RWPE2 (cell line): ENCODE results near the gene MBTPS1.

Experiments used
- ATAC-seq: fragments of 200-7000 bp; cut with Tn5 transposase; 3 replicates; pipeline ENCODE4 v1.9.1; 2021; ENCODE audit warnings: low read depth
- DNase-seq: peaks from one replicate; pipeline ENCODE4 v3.0.0-alpha.2; 2020; ENCODE audit warnings: low spot score
- H3K27ac ChIP-seq: fragments of 450-650 bp; 2 replicates; pipeline ENCODE4 v1.5.1; 2017; ENCODE audit warnings: mild to moderate bottlenecking; ENCODE audit not compliant: poor library complexity, severe bottlenecking
- H3K27me3 ChIP-seq: fragments of 250-450 bp; sonication (Bioruptor Pico); 2 replicates; pipeline ENCODE4 v1.5.1; 2021; ENCODE audit warnings: mild to moderate bottlenecking, moderate library complexity; ENCODE audit not compliant: insufficient read depth, poor library complexity, severe bottlenecking
- H3K36me3 ChIP-seq: fragments of 250-450 bp; sonication (Bioruptor Pico); 2 replicates; pipeline ENCODE4 v1.5.1; 2020; ENCODE audit warnings: low read depth, mild to moderate bottlenecking, moderate library complexity
- H3K4me1 ChIP-seq: fragments of 250-450 bp; sonication (Bioruptor Pico); 2 replicates; pipeline ENCODE4 v1.5.1; 2021; ENCODE audit warnings: mild to moderate bottlenecking, moderate library complexity; ENCODE audit not compliant: insufficient read depth, poor library complexity, severe bottlenecking
- H3K4me3 ChIP-seq: fragments of 250-450 bp; sonication (Bioruptor Pico); 2 replicates; pipeline ENCODE4 v1.5.1; 2021; ENCODE audit warnings: mild to moderate bottlenecking, moderate library complexity; ENCODE audit not compliant: severe bottlenecking
- H3K9me3 ChIP-seq: fragments of 250-450 bp; sonication (Bioruptor Pico); 2 replicates; pipeline ENCODE4 v1.5.1; 2021; ENCODE audit warnings: mild to moderate bottlenecking, moderate library complexity; ENCODE audit not compliant: severe bottlenecking
- CTCF ChIP-seq: fragments of 450-650 bp; IDR thresholded peaks from one replicate; pipeline ENCODE4 v1.5.1; 2017; ENCODE audit warnings: mild to moderate bottlenecking, moderate library complexity; ENCODE audit not compliant: poor library complexity, severe bottlenecking

The MBTPS1 gene

GRCh38 chr16:84014570-84015327, 102.0 kb downstream of the MBTPS1 start:
- TF ChIP-seq CTCF = no peak
- no peak overlapping the region for H3K27ac ChIP-seq
- H3K36me3 ChIP-seq = no peaks in the 10 kb centered on the region
- no peaks in the 10 kb centered on the region for H3K27me3 ChIP-seq
- no peak overlapping the region for H3K4me3 ChIP-seq
- ATAC-seq (no peak), DNase-seq (no peak)
- H3K9me3 ChIP-seq = no peaks in the 10 kb centered on the region
- H3K4me1 ChIP-seq = no peaks in the 10 kb centered on the region

GRCh38 chr16:84013787-84014569, 102.8 kb downstream of the MBTPS1 start:
- DNase-seq (peak; percentile 99), ATAC-seq (peak; percentile 91)
- no peak for TF ChIP-seq CTCF
- no peaks in the 10 kb centered on the region for H3K9me3 ChIP-seq
- no peaks in the 10 kb centered on the region for H3K4me1 ChIP-seq
- H3K27me3 ChIP-seq = no peaks in the 10 kb centered on the region
- H3K27ac ChIP-seq = no peak overlapping the region
- no peak overlapping the region for H3K4me3 ChIP-seq
- no peaks in the 10 kb centered on the region for H3K36me3 ChIP-seq

- Histone ChIP-seq H3K4me3 (no peak overlapping the region), H3K4me1 (no peaks in the 10 kb centered on the region), H3K27ac (no peak overlapping the region), H3K9me3 (no peaks in the 10 kb centered on the region), H3K27me3 (no peaks in the 10 kb centered on the region), H3K36me3 (no peaks in the 10 kb centered on the region)
- DNase-seq (no peak), ATAC-seq (no peak)
- no peak for TF ChIP-seq CTCF
Measured at GRCh38 chr16:84009282-84009681, 107.5 kb downstream of the MBTPS1 start.

GRCh38 chr16:84007965-84008364, 108.8 kb downstream of the MBTPS1 start:
- no peaks in the 10 kb centered on the region for H3K36me3 ChIP-seq
- no peak for ATAC-seq
- DNase-seq = no peak
- no peaks in the 10 kb centered on the region for H3K27me3 ChIP-seq
- H3K27ac ChIP-seq = no peak overlapping the region
- no peaks in the 10 kb centered on the region for H3K4me1 ChIP-seq
- H3K9me3 ChIP-seq = no peaks in the 10 kb centered on the region
- no peak for TF ChIP-seq CTCF
- no peak overlapping the region for H3K4me3 ChIP-seq
